Middle frontal gyrus (tissue), 1 donor: ENCODE data around the gene FKRP.
"Not testable (repeated sequence)": the region's sequence is repeated elsewhere in the genome, so short reads cannot be mapped to it uniquely, and the experiment has no call there.

Experiments used
- DNase-seq: peaks from one replicate; pipeline ENCODE4 v3.0.0-alpha.2; 2015; ENCODE audit warnings: low spot score; ENCODE audit errors: extremely low spot score

Gene FKRP

GRCh38 chr19:46784262-46785053 is 38.6 kb downstream of the FKRP start:
- DNase-seq = no peak

DNA sequence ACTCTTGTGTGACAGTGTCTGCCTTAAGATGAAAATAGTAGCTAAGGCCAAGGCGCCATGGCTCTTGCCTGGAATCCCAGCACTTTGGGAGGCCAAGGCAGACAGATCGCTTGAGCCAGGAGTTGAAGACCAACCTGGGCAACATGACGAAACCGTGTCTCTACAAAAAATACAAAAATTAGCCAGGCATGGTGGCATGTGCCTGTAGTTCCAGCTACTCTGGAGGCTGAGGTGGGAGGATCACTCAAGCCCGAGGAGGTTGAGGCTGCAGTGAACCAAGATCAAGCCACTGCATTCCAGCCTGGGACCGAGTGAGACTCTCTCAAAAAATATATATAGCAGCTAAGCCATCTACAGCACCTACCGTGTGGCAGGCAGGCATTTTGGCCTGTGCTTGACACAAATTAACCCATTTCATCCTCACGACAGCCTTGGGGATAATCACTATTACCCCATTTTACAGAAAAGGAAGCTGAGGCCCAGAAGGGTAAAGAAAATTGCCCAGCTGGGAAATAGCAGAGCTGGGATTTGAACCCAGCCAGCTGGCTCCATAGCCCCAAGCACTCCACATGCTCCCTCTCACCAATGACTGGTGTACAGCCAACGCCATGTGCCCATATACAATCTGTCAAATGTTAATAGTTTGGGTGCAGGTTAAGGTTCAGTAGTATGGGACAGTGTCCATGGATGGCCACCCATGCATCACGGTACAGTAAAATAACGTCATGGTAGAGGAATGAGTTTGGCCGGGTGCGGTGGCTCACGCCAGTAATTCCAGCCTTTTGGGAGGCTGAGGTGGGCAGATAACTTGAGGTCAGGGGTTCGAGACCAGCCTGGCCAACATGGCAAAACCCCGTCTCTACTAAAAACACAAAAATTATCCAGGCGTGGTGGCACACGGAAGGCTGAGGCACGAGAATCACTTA is 39.5 kb downstream of the FKRP start:
- no peak for DNase-seq

- no peak for DNase-seq
Observed at GRCh38 chr19:46785980-46786235, 40.1 kb downstream of the FKRP start.

- no peak for DNase-seq
Observed at GRCh38 chr19:46786236-46787039, 40.6 kb downstream of the FKRP start.

GRCh38 chr19:46787040-46787330 is 41.1 kb downstream of the FKRP start:
- DNase-seq = no peak

- no peak for DNase-seq
Observed at GRCh38 chr19:46787331-46788261, 41.7 kb downstream of the FKRP start.

- DNase-seq = no peak
Observed at GRCh38 chr19:46788262-46788967, 42.6 kb downstream of the FKRP start, which contains the start of gene SLC1A5. SLC1A5 (minus strand) TSS chr19:46788594; CDS start chr19:46787965, 629 bp downstream.

DNA sequence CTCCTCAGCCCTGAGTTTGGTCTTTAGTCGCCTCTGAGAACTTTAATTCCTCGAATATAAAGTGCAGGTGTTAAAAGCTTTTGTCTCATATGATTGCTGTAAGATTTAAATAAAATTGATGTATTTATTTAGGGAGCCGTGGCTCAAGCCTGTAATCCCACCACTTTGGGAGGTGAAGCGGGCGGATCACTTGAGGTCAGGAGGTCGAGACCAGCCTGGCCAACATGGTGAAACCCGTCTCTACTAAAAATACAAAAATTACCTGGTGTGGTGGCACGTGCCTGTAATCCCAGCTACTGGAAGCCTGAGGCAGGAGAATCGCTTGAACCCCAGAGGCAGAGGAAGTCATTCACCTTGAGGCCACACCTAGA is 43.1 kb downstream of the FKRP start:
- DNase-seq = no peak

DNA sequence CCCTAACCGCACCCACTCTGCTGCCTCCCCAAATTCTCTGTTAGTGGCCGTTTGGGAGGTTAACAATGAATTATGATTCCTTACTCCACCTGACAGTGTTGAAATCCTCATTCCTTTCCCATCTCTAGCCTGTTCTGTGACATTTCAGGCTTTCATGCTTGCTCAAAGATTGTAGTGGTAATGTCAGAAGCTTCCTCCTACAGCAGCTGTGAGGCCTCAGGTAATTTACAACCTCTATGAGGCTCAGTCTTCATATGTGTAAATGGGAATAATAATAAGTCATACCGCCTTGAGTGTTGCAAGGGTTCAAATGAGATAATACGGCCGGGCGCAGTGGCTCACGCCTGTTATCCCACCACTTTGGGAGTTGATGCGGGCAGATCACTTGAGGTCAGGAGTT is 43.5 kb downstream of the FKRP start:
- DNase-seq = no peak

DNA sequence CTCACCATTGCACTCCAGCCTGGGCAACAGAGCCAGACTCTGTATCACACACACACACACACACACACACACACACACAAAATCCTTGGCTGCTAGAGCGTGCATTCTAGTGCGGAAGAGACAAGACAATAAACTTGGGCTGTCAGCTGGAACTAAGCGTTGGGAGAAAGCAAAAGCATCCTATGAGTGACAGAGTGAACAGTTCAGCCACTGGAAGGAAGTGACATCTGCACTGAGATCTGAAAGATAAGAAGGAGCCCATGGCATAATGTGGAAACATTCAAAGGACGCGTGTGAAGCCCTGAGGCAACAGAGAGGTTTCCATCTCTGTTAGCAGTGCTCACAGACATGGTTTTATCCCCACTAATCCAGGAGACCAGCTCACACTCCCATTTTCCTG is 46.1 kb downstream of the FKRP start:
- DNase-seq = no peak

GRCh38 chr19:46797881-46798280 is 52.0 kb downstream of the FKRP start:
- no peak for DNase-seq

GRCh38 chr19:46798713-46799112 is 52.9 kb downstream of the FKRP start:
- no peak for DNase-seq

GRCh38 chr19:46802152-46802551 is 56.3 kb downstream of the FKRP start:
- no peak for DNase-seq

DNA sequence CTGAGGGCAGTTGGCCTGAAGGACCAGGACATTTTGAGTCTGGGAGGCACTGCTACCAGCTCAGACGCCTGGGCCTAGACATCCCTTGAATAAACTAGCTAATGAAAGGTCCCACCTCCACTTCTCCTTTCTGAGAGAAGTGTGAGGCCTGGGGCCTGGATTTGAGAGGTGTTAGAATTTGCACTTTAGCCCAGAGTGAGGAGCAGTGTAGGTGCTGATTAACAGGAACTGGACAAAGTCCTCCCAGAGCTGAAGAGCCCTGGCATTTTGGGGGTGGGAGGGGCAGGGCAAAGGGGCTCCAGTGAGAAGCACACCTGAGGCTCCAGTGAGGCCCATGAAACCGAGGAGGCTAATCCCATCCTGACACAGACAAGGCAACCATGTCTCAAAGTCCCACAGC is 57.7 kb downstream of the FKRP start:
- DNase-seq = no peak

GRCh38 chr19:46804432-46804831 is 58.6 kb downstream of the FKRP start:
- DNase-seq = not testable (repeated sequence)

GRCh38 chr19:46806656-46807055 is 60.8 kb downstream of the FKRP start:
- DNase-seq = no peak
